OCI-LY3 (cell line): ENCODE data around the gene ELL2.

ENCODE experiments used
- CTCF ChIP-seq: fragments of 200-600, 300-600 bp; sonication (generic); IDR thresholded peaks from 2 replicates; pipeline ENCODE4 v1.5.1; 2014; ENCODE audit warnings: antibody characterized with exemption, low read length, low read depth
- EZH2phosphoT487 ChIP-seq: fragments of 200-600 bp; shearing (Covaris generic); IDR thresholded peaks from 2 replicates; pipeline ENCODE4 v1.6.1; 2018; ENCODE audit warnings: antibody characterized with exemption, mixed run types, low read depth

GRCh38 chr5:95900383-95900958 is 61.2 kb downstream of the ELL2 start:
- TF ChIP-seq EZH2phosphoT487, result no peak
- TF ChIP-seq CTCF, result no peak
